ENCODE measurements around the gene ITGB3BP.

ITGB3BP gene

GRCh38 chr1:63555480-63555879, 32.5 kb upstream of the ITGB3BP start:
- H3K27ac ChIP-seq, result peak overlapping the region; percentile 8; the same call in 1 of the 2 replicates
- no peak for TF ChIP-seq CTCF (conservative IDR thresholded peaks at IDR 0.05)

- H3K27ac ChIP-seq, result no peak overlapping the region
- no peak for TF ChIP-seq CTCF (conservative IDR thresholded peaks at IDR 0.05)
These were observed 25.9 kb upstream of the ITGB3BP start for GRCh38 chr1:63548877-63549276.

- no peak overlapping the region for H3K27ac ChIP-seq
- no peak for TF ChIP-seq CTCF (conservative IDR thresholded peaks at IDR 0.05)
These were observed 25.3 kb upstream of the ITGB3BP start for GRCh38 chr1:63548303-63548702.

GRCh38 chr1:63547621-63548294, 24.7 kb upstream of the ITGB3BP start:
- TF ChIP-seq CTCF (conservative IDR thresholded peaks at IDR 0.05), result no peak
- H3K27ac ChIP-seq, result no peak overlapping the region

- H3K27ac ChIP-seq, result no peak overlapping the region
- TF ChIP-seq CTCF (conservative IDR thresholded peaks at IDR 0.05), result no peak
These were observed 22.8 kb upstream of the ITGB3BP start for GRCh38 chr1:63545780-63546179.

- TF ChIP-seq CTCF (conservative IDR thresholded peaks at IDR 0.05), result peak; percentile 72
These were observed 14.9 kb upstream of the ITGB3BP start for GRCh38 chr1:63537940-63538339.

GRCh38 chr1:63537006-63537405, 14.0 kb upstream of the ITGB3BP start:
- no peak for TF ChIP-seq CTCF (conservative IDR thresholded peaks at IDR 0.05)
- H3K27ac ChIP-seq, result no peak overlapping the region

More at GRCh38 chr1:63537940-63538339, 14.9 kb upstream of the ITGB3BP start:
- H3K27ac ChIP-seq, result no peak overlapping the region

Measured in VCaP (cell line).